ENCODE data around the gene ARAP1.

- TF ChIP-seq CTCF (conservative IDR thresholded peaks at IDR 0.05; ENCODE audit: low read length) = no peak
- TF ChIP-seq EZH2phosphoT487 (IDR thresholded peaks at IDR 0.05; ENCODE audit: borderline replicate concordance) = no peak
Observed at GRCh38 chr11:72726266-72727220, 25.7 kb downstream of the ARAP1 start.

Measured in Loucy (cell line).